Measurements from ENCODE around the gene GRIK4. TPM values are rescaled to one million over a fixed set of nuclear protein-coding genes. Genes with fewer than 3 reads are reported as not detected.

The GRIK4 gene
- total and polyA plus RNA-seq, 8 donors: 0.02 TPM; not detected in 7

DNA sequence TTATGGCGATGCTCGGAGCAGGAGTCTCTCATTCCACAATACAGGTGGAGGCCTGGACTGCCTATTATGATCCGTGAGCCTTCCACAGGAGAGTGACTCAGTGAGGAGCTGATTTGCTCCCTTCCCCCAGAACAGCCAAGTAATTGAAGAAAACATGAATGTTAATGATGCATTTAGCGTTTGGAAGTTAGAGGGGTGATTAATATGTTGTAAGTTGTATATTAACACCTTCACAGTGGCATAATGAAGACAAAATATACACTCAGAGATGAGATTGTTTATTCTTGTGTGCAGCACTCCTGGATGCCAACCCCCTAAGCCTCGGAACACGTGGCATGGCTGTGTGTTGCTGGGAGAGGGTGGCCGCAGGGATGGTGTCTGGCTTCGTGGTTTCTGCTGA lies 98.6 kb downstream of the GRIK4 start:
- intact Hi-C loops (cut with DNase I): no loop called here
- H3K36me3 ChIP-seq: no peaks in the 10 kb centered on the region
- TF ChIP-seq, protein P1, sequence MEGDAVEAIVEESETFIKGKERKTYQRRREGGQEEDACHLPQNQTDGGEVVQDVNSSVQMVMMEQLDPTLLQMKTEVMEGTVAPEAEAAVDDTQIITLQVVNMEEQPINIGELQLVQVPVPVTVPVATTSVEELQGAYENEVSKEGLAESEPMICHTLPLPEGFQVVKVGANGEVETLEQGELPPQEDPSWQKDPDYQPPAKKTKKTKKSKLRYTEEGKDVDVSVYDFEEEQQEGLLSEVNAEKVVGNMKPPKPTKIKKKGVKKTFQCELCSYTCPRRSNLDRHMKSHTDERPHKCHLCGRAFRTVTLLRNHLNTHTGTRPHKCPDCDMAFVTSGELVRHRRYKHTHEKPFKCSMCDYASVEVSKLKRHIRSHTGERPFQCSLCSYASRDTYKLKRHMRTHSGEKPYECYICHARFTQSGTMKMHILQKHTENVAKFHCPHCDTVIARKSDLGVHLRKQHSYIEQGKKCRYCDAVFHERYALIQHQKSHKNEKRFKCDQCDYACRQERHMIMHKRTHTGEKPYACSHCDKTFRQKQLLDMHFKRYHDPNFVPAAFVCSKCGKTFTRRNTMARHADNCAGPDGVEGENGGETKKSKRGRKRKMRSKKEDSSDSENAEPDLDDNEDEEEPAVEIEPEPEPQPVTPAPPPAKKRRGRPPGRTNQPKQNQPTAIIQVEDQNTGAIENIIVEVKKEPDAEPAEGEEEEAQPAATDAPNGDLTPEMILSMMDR (IDR thresholded peaks at IDR 0.05): no peak
- FAIRE-seq (no peak), ATAC-seq (no peak), DNase-seq (no peak)
- no peaks in the 10 kb centered on the region for H3K9me3 ChIP-seq
- WGBS, 2 donors: 51 to 53% methylated on average over 8 of the region's 8 CpGs
- no peaks in the 10 kb centered on the region for H3K4me1 ChIP-seq
- no peak overlapping the region for H3K4me3 ChIP-seq
- no peaks in the 10 kb centered on the region for H3K27me3 ChIP-seq
- H3K27ac ChIP-seq: no peak overlapping the region

DNA sequence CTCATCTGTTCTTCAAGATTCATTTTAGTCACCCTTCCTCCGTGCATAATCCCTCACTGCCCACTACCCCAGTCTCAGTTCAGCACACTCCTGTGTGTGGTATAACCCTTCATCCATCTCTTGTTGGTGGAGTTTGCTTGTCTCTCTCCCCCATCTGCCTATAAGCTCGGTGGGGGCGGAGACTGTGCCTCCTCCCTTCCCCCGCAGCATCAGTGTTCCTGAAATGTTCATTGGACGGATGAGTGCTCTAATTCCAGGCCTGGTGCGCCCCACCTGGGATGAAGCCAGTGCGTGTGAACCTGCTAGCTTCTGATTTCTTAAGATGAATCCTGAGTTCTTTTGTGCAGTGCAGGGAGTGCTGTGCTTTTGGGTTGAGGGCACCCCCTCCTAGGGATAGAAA lies 100.0 kb downstream of the GRIK4 start:
- ATAC-seq (no peak), FAIRE-seq (no peak), DNase-seq (no peak)
- intact Hi-C loops (cut with DNase I): no loop called here
- Histone ChIP-seq H3K4me3 (no peak overlapping the region), H3K9me3 (no peaks in the 10 kb centered on the region), H3K27ac (no peak overlapping the region), H3K36me3 (no peaks in the 10 kb centered on the region), H3K4me1 (no peaks in the 10 kb centered on the region), H3K27me3 (no peaks in the 10 kb centered on the region)
- TF ChIP-seq, protein P1 (IDR thresholded peaks at IDR 0.05): no peak
- 72 to 75% methylated on average over 7 of the region's 7 CpGs for WGBS, 2 donors

DNA sequence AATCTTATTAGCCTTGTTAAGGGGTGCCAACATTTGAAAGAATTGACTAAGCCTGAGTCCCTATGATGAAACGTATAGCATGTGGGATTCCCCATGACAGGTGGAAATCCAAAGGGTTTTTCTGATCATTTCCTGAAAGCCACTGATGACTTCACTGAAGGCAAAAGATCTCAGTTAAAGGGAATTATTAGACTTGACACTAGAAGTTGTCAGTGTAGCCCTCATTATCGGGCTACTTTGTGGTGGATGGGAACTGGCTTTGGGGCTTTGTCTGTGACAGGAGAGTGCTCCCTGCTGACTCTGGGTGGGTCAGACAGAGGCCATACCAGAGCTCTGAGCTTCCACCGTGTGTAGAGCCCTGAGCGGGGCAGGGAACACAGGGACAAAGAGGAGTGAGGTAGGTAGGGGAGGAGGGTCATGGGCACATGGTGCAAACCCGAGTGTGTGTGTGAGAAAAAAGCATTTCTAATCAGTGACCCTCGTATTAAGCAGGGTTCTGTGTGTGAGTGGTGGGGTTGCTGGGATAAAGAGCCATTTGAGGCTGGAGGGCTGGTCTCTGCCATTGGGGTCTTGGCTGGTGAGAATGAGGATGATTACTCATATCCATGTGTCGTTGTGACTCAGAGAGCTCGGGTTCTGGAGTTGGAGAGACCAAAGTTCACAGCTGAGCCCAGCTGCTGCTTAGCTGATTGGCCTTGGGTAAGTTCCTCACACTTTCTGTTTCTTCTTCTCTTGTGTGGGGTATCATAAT lies 101.1 kb downstream of the GRIK4 start:
- no peaks in the 10 kb centered on the region for H3K36me3 ChIP-seq
- H3K4me3 ChIP-seq: no peak overlapping the region
- H3K4me1 ChIP-seq: no peaks in the 10 kb centered on the region
- H3K27me3 ChIP-seq: no peaks in the 10 kb centered on the region
- WGBS, 2 donors: 42 to 43% methylated on average over 8 of the region's 8 CpGs
- FAIRE-seq (no peak), DNase-seq (no peak), ATAC-seq (peak in 2 of 4 donors; percentile 60 to 61)
- no peaks in the 10 kb centered on the region for H3K9me3 ChIP-seq
- intact Hi-C loops (cut with DNase I): no loop called here
- H3K27ac ChIP-seq: no peak overlapping the region
- TF ChIP-seq, protein P1 (IDR thresholded peaks at IDR 0.05): no peak

DNA sequence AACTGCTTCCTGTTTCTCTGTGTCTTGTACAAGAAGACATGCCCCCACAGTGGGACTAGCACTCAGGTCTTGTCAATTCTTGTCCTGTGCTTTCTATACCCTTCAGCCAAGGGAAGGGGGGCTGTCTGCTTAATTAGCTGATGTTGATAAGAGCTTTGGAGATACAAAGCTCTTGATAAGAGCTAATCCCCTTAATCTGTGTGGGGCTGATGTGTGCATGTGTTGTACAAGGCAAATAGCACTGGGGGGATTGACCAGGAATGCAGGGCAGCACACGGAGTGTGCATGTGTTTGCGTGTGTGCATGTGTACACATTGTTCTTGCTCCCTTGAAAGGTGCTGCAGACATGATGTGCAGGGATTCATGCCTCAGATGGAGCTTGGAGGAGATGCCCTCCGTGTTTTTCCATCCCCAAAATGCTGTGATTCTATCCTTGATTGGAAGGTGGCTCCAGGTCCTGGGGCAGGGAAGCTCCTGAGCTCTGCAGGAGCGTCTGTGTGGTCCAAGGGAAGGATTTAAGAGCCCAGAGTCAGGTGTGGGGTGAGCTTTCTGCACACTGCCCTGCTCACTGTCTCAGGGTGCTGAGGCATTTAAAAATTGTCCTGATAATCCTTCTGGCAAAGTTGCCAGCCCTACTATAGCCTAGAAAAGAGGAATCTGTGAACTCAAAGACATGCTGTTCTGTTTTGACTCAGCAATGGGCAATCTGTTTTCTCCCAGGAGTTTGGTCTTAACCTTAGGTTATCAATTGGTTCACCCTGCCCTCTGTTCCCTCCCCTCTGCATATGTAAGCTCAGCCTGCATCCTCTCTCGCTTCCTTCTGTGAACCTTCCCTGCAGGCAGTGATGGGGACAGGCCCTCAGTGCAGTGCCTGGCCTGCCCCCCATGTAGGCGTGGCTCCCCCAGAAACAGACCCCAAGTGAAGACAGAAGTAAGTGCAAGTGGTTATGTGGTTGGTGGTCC lies 102.0 kb downstream of the GRIK4 start:
- no peaks in the 10 kb centered on the region for H3K27me3 ChIP-seq
- no peaks in the 10 kb centered on the region for H3K4me1 ChIP-seq
- no peak overlapping the region for H3K4me3 ChIP-seq
- no peak overlapping the region for H3K27ac ChIP-seq
- H3K9me3 ChIP-seq: no peaks in the 10 kb centered on the region
- no peak for FAIRE-seq
- H3K36me3 ChIP-seq: no peaks in the 10 kb centered on the region
- 48 to 49% methylated on average over 6 of the region's 6 CpGs for WGBS, 2 donors
- intact Hi-C loops (cut with DNase I): no loop called here
- no peak for DNase-seq
- no peak for ATAC-seq
- TF ChIP-seq, protein P1 (IDR thresholded peaks at IDR 0.05): no peak

Data from pancreas (tissue), 10 donors.